PFSK-1 (cell line): ENCODE results near the gene CORO2B.

Source experiments
- FOXP2 ChIP-seq: optimal IDR thresholded peaks from 2 replicates; pipeline ENCODE3; 2011; ENCODE audit warnings: borderline replicate concordance, control low read depth, inconsistent platforms; ENCODE audit not compliant: insufficient read depth; ENCODE audit errors: extremely low read length, extremely low read depth
- POLR2AphosphoS5 ChIP-seq: IDR thresholded peaks from 2 replicates; pipeline ENCODE4 v1.6.1; 2012; ENCODE audit warnings: low read depth, mild to moderate bottlenecking, control low read depth, low read length, moderate library complexity
- REST ChIP-seq, 2 experiments: IDR thresholded peaks; 2 replicates each; pipeline versions ENCODE4 v1.6.1 to v1.8.0; 2011 to 2012; ENCODE audit warnings: low read depth in 2 of 2, low read length in 2 of 2, control low read depth in 1 of 2, inconsistent platforms in 1 of 2, mild to moderate bottlenecking in 1 of 2, moderate library complexity in 1 of 2; ENCODE audit not compliant: insufficient read depth in 1 of 2
- SIN3A ChIP-seq: IDR thresholded peaks from 2 replicates; pipeline ENCODE4 v1.6.1; 2012; ENCODE audit warnings: mild to moderate bottlenecking, low read length, moderate library complexity, borderline replicate concordance; ENCODE audit not compliant: insufficient read depth
- TAF1 ChIP-seq: IDR thresholded peaks from 2 replicates; pipeline ENCODE4 v1.6.1; 2012; ENCODE audit warnings: low read length, control low read depth, borderline replicate concordance; ENCODE audit not compliant: insufficient read depth

CORO2B gene

GRCh38 chr15:68674975-68675374 lies 96.2 kb downstream of the CORO2B start:
- TF ChIP-seq POLR2AphosphoS5, result no peak
- TF ChIP-seq REST (IDR thresholded peaks at IDR 0.05; ENCODE audit: insufficient read depth in 1 of 2, low read depth in 2 of 2, low read length in 2 of 2), result no peak
- TF ChIP-seq FOXP2, result no peak
- no peak for TF ChIP-seq SIN3A
- TF ChIP-seq TAF1, result no peak

GRCh38 chr15:68676011-68676605 lies 97.3 kb downstream of the CORO2B start:
- TF ChIP-seq POLR2AphosphoS5 (no peak), TAF1 (no peak), SIN3A (no peak), FOXP2 (no peak), REST (IDR thresholded peaks at IDR 0.05; ENCODE audit: insufficient read depth in 1 of 2, low read depth in 2 of 2, low read length in 2 of 2) (no peak)

GRCh38 chr15:68676926-68677325 lies 98.1 kb downstream of the CORO2B start:
- TF ChIP-seq SIN3A (no peak), REST (IDR thresholded peaks at IDR 0.05; ENCODE audit: insufficient read depth in 1 of 2, low read depth in 2 of 2, low read length in 2 of 2) (no peak), POLR2AphosphoS5 (no peak), TAF1 (no peak), FOXP2 (no peak)

GRCh38 chr15:68677996-68678395 lies 99.2 kb downstream of the CORO2B start:
- no peak for TF ChIP-seq FOXP2
- no peak for TF ChIP-seq SIN3A
- no peak for TF ChIP-seq REST (IDR thresholded peaks at IDR 0.05; ENCODE audit: insufficient read depth in 1 of 2, low read depth in 2 of 2, low read length in 2 of 2)
- TF ChIP-seq TAF1, result no peak
- no peak for TF ChIP-seq POLR2AphosphoS5
